Neural progenitor cell (in vitro differentiated cells): ENCODE measurements around the gene SLX4IP. TPM values are rescaled to one million over a fixed set of nuclear protein-coding genes. Genes with fewer than 3 reads are reported as not detected.

Experiments
- DNase-seq: peaks from one replicate; pipeline ENCODE4 v3.0.0-alpha.2; 2016; ENCODE audit warnings: low spot score
- H2AFZ ChIP-seq: fragments of 200-600 bp; sonication (generic); replicated peaks from 2 replicates; pipeline ENCODE4 v1.6.1; 2016; ENCODE audit warnings: antibody characterized with exemption
- H3F3A ChIP-seq: fragments of 200-600 bp; sonication (generic); 2 replicates; pipeline ENCODE4 v1.6.1; 2016; ENCODE audit warnings: antibody characterized with exemption, low read depth
- H3K27ac ChIP-seq: fragments of 200-600 bp; sonication (generic); 2 replicates; pipeline ENCODE4 v1.5.1; 2016; ENCODE audit warnings: mild to moderate bottlenecking
- H3K27me3 ChIP-seq: fragments of 200-600 bp; sonication (generic); 2 replicates; pipeline ENCODE4 v1.6.1; 2016; ENCODE audit warnings: mild to moderate bottlenecking, moderate library complexity
- H3K36me3 ChIP-seq: fragments of 200-600 bp; sonication (generic); 2 replicates; pipeline ENCODE4 v1.5.1; 2016
- H3K4me1 ChIP-seq: fragments of 200-600 bp; sonication (generic); 2 replicates; pipeline ENCODE4 v1.6.1; 2016; ENCODE audit warnings: mixed run types
- H3K4me2 ChIP-seq: fragments of 200-600 bp; sonication (generic); 2 replicates; pipeline ENCODE4 v1.6.1; 2016
- H3K4me3 ChIP-seq: fragments of 200-600 bp; sonication (generic); 2 replicates; pipeline ENCODE4 v1.5.1; 2016
- H3K79me2 ChIP-seq: fragments of 200-600 bp; sonication (generic); 2 replicates; pipeline ENCODE4 v1.6.1; 2016; ENCODE audit warnings: low read depth
- H3K9ac ChIP-seq: fragments of 200-600 bp; sonication (generic); 2 replicates; pipeline ENCODE4 v1.6.1; 2016
- H3K9me3 ChIP-seq: fragments of 200-600 bp; sonication (generic); 2 replicates; pipeline ENCODE4 v1.5.1; 2016; ENCODE audit warnings: low read depth
- H4K20me1 ChIP-seq: fragments of 200-600 bp; sonication (generic); 2 replicates; pipeline ENCODE4 v1.6.1; 2016; ENCODE audit warnings: low read depth
- H3K27ac Mint-ChIP-seq: 3 replicates; pipeline ENCODE4 v1.8.0; 2021; ENCODE audit warnings: mixed read lengths
- H3K27me3 Mint-ChIP-seq: 2 replicates; pipeline ENCODE4 v1.8.0; 2022; ENCODE audit warnings: low read depth, mild to moderate bottlenecking, inconsistent platforms, moderate library complexity, mixed read lengths; ENCODE audit not compliant: insufficient read depth
- H3K36me3 Mint-ChIP-seq: 3 replicates; pipeline ENCODE4 v1.8.0; 2021; ENCODE audit warnings: mixed read lengths
- H3K4me1 Mint-ChIP-seq: 3 replicates; pipeline ENCODE4 v1.8.0; 2021; ENCODE audit warnings: mixed read lengths
- H3K4me3 Mint-ChIP-seq: 3 replicates; pipeline ENCODE4 v1.8.0; 2021; ENCODE audit warnings: mild to moderate bottlenecking, moderate library complexity, mixed read lengths
- H3K9me3 Mint-ChIP-seq: 3 replicates; pipeline ENCODE4 v1.8.0; 2020; ENCODE audit warnings: mixed read lengths
- CTCF ChIP-seq: fragments of 200-600 bp; sonication (generic); IDR thresholded peaks from 2 replicates; pipeline ENCODE4 v1.5.1; 2017; ENCODE audit warnings: antibody characterized with exemption, mild to moderate bottlenecking
- EZH2 ChIP-seq: fragments of 200-600 bp; sonication (generic); IDR thresholded peaks from 2 replicates; pipeline ENCODE4 v1.6.1; 2017; ENCODE audit warnings: antibody characterized with exemption, mild to moderate bottlenecking, moderate library complexity
- EZH2phosphoT487 ChIP-seq: fragments of 200-600 bp; sonication (generic); IDR thresholded peaks from 2 replicates; pipeline ENCODE4 v1.6.1; 2017; ENCODE audit warnings: antibody characterized with exemption
- total RNA-seq: library from RNA; depleted of rRNA; stranded (reverse); fragments of >200 nt; gene quantifications from 2 replicates; pipeline ENCODE4 v1.2.3, GENCODE V29; 2015; ENCODE audit warnings: low replicate concordance

The SLX4IP gene
- total RNA-seq, 1 donor from 2014 or later = 9.5 TPM

- Histone ChIP-seq H3K9me3 (no peaks in the 10 kb centered on the region), H3K27ac (peak overlapping the region; percentile 90), H3K79me2 (peaks cover 95% of the 10 kb centered on the region), H3K4me2 (peak overlapping the region; percentile 93), H3F3A (peaks cover 54% of the 10 kb centered on the region), H4K20me1 (peaks cover 100% of the 10 kb centered on the region), H3K4me1 (peaks cover 83% of the 10 kb centered on the region), H3K36me3 (peaks cover 13% of the 10 kb centered on the region), H3K4me3 (no peak overlapping the region), H2AFZ (no peak overlapping the region), H3K27me3 (no peaks in the 10 kb centered on the region), H3K9ac (no peak overlapping the region)
- Mint-ChIP-seq H3K36me3 (peaks cover 47% of the 10 kb centered on the region), H3K27me3 (peaks cover 2% of the 10 kb centered on the region), H3K4me1 (peaks cover 93% of the 10 kb centered on the region), H3K27ac (peak overlapping the region; percentile 95), H3K4me3 (peak overlapping the region; percentile 78), H3K9me3 (no peaks in the 10 kb centered on the region)
- TF ChIP-seq EZH2 (no peak), EZH2phosphoT487 (no peak), CTCF (no peak)
- no peak for DNase-seq
Measured at GRCh38 chr20:10666221-10667076, 231.3 kb downstream of the SLX4IP start.

- H3K79me2 ChIP-seq = peaks cover 95% of the 10 kb centered on the region
- H4K20me1 ChIP-seq = peaks cover 100% of the 10 kb centered on the region
- Mint-ChIP-seq H3K27ac (peak overlapping the region; percentile 99), H3K4me3 (peak overlapping the region; percentile 73), H3K27me3 (no peaks in the 10 kb centered on the region), H3K4me1 (peaks cover 89% of the 10 kb centered on the region), H3K9me3 (no peaks in the 10 kb centered on the region), H3K36me3 (peaks cover 42% of the 10 kb centered on the region)
- no peak overlapping the region for H3K4me3 ChIP-seq
- H3K27me3 ChIP-seq = no peaks in the 10 kb centered on the region
- DNase-seq = peak; percentile 71
- TF ChIP-seq CTCF (no peak), EZH2phosphoT487 (no peak), EZH2 (no peak)
- H3K27ac ChIP-seq = peak overlapping the region; percentile 90
- peaks cover 57% of the 10 kb centered on the region for H3F3A ChIP-seq
- no peak overlapping the region for H2AFZ ChIP-seq
- peak overlapping the region; percentile 93 for H3K4me2 ChIP-seq
- no peak overlapping the region for H3K9ac ChIP-seq
- peaks cover 13% of the 10 kb centered on the region for H3K36me3 ChIP-seq
- no peaks in the 10 kb centered on the region for H3K9me3 ChIP-seq
- H3K4me1 ChIP-seq = peaks cover 83% of the 10 kb centered on the region
Measured at GRCh38 chr20:10667077-10667401, 231.9 kb downstream of the SLX4IP start.

- no peak overlapping the region for H3K9ac ChIP-seq
- peaks cover 61% of the 10 kb centered on the region for H3F3A ChIP-seq
- Mint-ChIP-seq H3K27me3 (no peaks in the 10 kb centered on the region), H3K4me1 (peaks cover 84% of the 10 kb centered on the region), H3K36me3 (peaks cover 39% of the 10 kb centered on the region), H3K9me3 (no peaks in the 10 kb centered on the region), H3K27ac (peak overlapping the region; percentile 99), H3K4me3 (peak overlapping the region; percentile 73)
- TF ChIP-seq CTCF = no peak
- TF ChIP-seq EZH2phosphoT487 = peak; percentile 96
- peaks cover 13% of the 10 kb centered on the region for H3K36me3 ChIP-seq
- peak overlapping the region; percentile 93 for H3K4me2 ChIP-seq
- no peaks in the 10 kb centered on the region for H3K27me3 ChIP-seq
- H3K79me2 ChIP-seq = peaks cover 95% of the 10 kb centered on the region
- H3K4me3 ChIP-seq = peak overlapping the region; percentile 14
- peaks cover 100% of the 10 kb centered on the region for H4K20me1 ChIP-seq
- peaks cover 83% of the 10 kb centered on the region for H3K4me1 ChIP-seq
- peak; percentile 81 for DNase-seq
- H2AFZ ChIP-seq = no peak overlapping the region
- H3K27ac ChIP-seq = peak overlapping the region; percentile 90
- no peaks in the 10 kb centered on the region for H3K9me3 ChIP-seq
Measured at GRCh38 chr20:10667560-10668167, 232.6 kb downstream of the SLX4IP start.
